D721Med (cell line): ENCODE results near the gene DYRK1B.

Source experiments
- DNase-seq: peaks from one replicate; pipeline ENCODE4 v3.0.0; 2011; ENCODE audit warnings: low spot score; ENCODE audit not compliant: insufficient read length
- FAIRE-seq: peaks from 2 replicates; lab custom pipeline; 2011; peaks lifted over from hg19 to GRCh38; lab: Jason Lieb, UNC
- TF ChIP-seq, protein P1 (sequence below): IDR thresholded peaks from 2 replicates; pipeline ENCODE4 v1.5.1; 2012; ENCODE audit warnings: mild to moderate bottlenecking, control low read depth; ENCODE audit not compliant: insufficient read depth; ENCODE audit errors: missing control alignments

DYRK1B gene

DNA sequence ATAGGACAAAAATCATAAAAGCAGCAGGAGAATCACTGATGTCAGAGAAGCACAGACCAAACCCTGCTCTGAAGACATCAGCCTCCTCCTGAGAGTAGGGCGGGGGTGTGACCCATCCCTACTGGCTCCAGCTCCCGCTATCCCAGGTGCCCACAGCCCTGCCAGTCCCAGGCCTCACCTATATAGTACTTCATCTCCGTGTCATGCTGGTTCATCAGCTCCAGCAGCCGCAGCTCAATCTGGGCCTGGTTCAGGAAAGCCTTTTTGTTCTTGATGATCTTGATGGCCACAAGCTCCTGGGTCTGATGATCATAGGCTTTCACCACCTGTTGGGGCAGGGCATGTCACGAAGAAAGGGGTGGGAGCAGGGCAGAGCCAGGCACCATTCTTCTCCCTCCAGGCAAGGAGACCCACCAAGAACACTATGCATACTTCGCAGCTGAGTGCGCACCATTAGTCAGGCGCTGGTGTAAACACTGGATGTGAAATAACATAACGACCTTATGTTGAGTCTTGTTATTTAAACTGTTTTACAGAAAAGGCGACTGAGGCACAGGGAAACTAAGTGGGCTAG is 4.2 kb downstream of the DYRK1B start:
- DNase-seq (no peak), FAIRE-seq (no peak)
- TF ChIP-seq, protein P1, sequence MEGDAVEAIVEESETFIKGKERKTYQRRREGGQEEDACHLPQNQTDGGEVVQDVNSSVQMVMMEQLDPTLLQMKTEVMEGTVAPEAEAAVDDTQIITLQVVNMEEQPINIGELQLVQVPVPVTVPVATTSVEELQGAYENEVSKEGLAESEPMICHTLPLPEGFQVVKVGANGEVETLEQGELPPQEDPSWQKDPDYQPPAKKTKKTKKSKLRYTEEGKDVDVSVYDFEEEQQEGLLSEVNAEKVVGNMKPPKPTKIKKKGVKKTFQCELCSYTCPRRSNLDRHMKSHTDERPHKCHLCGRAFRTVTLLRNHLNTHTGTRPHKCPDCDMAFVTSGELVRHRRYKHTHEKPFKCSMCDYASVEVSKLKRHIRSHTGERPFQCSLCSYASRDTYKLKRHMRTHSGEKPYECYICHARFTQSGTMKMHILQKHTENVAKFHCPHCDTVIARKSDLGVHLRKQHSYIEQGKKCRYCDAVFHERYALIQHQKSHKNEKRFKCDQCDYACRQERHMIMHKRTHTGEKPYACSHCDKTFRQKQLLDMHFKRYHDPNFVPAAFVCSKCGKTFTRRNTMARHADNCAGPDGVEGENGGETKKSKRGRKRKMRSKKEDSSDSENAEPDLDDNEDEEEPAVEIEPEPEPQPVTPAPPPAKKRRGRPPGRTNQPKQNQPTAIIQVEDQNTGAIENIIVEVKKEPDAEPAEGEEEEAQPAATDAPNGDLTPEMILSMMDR: no peak

DNA sequence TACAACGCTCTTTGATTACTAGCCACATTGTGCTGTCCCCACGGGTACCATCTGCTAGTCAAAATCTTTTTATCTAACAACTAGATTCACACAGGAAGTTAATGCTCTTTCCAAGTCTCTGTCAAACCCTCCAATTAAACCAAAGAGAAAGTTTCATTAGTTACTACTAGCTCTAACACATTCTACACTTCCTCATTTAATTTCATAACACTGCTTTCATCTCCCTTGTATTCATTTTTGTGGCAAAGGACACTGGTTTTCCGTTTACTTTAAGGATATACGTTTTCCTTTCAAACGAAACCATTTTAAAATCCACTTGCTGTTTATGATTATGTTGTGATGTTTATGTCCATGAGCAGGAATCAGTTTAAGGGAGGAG is 5.3 kb downstream of the DYRK1B start:
- DNase-seq: no peak
- no peak for FAIRE-seq
- TF ChIP-seq, protein P1: no peak

DNA sequence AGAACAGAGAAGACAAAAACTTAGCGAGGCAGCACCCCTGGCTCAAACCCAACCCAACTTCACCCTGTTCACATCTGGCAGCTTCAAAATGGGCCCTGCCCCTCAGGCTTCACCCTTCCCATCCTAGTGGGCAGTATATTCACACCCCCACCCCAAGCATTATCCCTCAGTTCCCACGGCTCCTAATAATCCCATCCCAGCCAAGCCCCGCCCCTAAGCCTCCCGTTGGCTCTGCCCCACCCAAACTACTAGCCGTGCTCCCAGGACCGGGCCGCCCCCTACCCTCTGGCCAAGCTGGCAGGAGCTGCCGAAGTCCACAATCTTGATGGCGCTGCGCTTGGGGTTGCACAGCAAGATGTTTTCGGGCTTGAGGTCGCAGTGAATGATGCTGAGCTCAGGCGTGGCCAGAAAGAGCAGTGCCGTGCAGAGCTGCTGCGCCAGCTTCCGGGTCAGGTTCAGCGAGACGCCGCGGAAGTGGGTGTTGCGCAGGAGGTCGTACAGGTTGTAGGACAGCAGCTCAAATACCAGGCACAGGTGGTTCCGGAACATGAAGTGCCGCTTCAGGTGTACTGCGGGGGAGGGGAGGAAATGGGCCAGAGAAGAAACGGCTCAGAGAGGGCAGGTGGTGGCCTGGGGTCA is 5.8 kb downstream of the DYRK1B start:
- no peak for FAIRE-seq
- DNase-seq: no peak
- TF ChIP-seq, protein P1: no peak

DNA sequence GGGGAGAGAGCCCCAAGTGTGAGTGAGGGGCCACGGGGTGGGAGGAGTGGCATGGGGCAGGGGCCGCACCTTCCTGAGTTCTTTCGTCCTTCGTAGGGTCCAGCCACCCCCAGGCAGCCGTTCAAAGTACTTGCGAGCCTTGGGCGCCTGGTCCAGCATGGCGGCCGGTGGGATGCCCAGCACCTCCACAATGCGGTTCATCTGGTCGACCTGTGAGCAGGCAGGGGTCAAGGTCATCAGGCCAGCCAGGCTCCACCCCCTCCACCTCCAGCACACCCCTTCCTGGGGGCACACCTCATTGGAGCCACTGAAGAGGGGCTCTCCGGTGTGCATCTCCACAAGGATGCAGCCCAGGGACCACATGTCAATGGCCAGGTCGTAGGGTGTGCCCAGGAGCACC is 6.7 kb downstream of the DYRK1B start:
- no peak for FAIRE-seq
- TF ChIP-seq, protein P1: no peak
- DNase-seq: no peak

DNA sequence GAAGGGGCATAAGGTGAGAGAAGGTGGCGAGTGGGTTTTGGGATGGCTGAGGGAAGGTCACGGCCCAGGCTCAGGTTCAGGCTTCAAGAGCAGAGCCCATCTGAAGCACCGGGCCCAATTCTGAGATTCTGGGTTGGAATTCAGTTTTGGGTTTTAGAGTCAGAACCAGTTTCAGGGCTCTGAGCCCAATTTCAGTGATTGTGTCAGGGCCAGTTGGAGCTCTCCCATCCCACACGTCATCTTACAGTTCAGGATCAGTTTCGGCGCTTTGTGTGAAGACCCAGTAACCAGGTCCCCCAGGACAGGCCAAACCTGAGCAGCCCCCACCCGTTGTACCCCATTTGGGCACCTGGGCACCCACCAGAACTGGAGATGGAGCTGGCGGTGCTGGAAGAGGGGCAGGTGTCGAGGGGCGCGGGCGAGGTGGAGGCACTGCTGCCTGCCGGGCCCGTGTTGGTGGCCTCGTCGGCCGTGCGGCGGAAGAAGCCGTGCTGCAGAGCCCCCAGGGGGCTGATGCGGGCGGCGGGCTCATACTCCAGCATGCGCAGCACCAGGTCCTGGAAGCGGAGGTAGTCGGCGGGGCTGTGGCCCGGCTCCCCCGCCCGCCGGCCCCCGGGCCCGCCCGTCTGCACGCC is 7.5 kb downstream of the DYRK1B start:
- no peak for FAIRE-seq
- no peak for DNase-seq

DNA sequence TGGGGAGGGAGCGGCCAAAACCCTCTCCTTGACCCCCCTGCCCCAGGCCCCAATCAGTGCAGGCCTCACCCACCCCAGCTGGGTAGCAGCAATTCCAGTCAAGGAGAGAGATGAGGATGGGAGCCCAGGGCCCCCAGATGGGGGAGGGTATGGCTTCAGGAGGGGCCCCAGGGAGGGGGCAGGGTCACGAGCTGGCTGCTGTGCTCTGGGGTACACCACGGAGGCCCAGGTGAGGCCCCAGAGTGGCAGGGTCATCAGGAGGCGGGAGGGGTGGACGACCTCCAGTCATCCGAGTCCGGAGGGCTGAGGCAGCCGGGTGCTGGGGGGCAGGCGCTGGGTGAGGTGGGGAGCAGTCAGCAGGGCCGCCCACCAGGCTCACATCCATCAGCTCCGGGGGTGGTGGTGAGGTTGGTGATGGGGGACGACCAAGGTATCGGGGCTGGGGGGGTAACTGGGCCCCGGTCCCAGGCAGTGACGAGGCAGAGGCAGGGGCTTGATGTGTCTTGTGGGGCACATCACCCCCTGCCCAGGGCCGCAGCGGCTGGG is 8.4 kb downstream of the DYRK1B start:
- DNase-seq: no peak
- FAIRE-seq: no peak
- TF ChIP-seq, protein P1: no peak

More for the DNA sequence above, 7.5 kb downstream of the DYRK1B start:
- TF ChIP-seq, protein P1: no peak
